SIG-M5 treated with dmso at 0.1 percent for 504 hours (cell line): ENCODE data around the gene PPP4C.
"Not testable (repeated sequence)": the region's sequence is repeated elsewhere in the genome, so short reads cannot be mapped to it uniquely, and the experiment has no call there.

Experiments used
- DNase-seq: peaks from one replicate; lab custom pipeline; 2025; ENCODE audit not compliant: unreplicated experiment; lab: John Stamatoyannopoulos, UW

Gene PPP4C

DNA sequence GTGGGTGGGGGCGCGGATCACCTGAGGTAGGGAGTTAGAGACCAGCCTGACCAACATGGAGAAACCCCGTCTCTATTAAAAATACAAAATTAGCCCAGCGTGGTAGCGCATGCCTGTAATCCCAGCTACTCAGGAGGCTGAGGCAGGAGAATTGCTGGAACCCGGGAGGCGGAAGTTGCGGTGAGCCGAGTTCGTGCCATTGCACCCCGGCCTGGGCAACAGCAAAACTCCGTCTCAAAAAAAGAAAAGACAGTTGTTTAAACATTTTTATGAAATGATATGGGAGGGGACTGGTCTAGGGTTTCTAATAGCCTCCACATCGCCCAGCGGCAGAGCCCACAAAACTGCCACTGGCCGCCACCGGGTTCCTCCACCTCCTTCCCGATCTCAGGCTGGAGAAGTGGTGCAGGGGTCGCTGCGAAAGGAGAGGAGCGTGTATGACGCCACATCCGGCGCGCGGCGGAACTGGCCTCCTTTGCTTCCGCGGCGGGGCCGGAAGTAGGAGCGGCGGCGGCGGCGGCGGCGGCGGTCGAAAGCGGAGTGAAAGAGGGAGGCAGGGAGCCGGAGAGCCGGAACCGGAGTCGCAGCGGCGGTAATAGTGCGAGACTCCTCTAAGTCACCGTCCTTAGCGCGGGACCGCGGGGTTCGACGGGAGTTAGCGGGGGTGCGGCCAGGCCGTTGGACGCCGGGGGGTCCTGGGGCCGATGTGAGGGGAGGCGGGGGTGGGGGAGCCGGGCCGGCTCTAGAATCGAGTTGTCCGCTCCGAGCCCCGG lies at the start of gene PPP4C:
PPP4C (plus strand) TSS at position 492 of the 773 bp plus-strand sequence. CDS start 384 bp downstream, outside the sequence.
- DNase-seq: peak; percentile 85

DNA sequence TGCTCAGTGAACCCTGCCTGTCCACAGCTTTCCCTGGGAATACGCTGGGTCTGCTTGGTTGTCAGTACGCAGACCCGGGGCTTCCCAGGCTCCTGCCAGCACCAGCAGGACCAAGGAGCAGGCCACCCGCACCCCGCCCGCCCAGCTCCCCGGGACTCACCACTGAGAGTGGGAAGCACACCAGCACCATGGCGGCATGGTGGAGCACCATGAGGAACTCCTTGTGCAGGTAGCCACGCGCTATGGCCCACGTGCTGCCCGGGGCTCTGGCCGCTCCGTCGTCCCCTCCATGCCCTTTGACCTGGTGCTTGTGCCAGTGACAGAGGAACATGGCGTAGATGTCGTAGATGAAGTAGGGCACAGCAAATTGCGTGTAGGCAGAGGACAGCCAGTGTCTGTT lies 49.3 kb upstream of the PPP4C start:
- no peak for DNase-seq

GRCh38 chr16:30027588-30028437 lies 48.0 kb upstream of the PPP4C start:
- no peak for DNase-seq

DNA sequence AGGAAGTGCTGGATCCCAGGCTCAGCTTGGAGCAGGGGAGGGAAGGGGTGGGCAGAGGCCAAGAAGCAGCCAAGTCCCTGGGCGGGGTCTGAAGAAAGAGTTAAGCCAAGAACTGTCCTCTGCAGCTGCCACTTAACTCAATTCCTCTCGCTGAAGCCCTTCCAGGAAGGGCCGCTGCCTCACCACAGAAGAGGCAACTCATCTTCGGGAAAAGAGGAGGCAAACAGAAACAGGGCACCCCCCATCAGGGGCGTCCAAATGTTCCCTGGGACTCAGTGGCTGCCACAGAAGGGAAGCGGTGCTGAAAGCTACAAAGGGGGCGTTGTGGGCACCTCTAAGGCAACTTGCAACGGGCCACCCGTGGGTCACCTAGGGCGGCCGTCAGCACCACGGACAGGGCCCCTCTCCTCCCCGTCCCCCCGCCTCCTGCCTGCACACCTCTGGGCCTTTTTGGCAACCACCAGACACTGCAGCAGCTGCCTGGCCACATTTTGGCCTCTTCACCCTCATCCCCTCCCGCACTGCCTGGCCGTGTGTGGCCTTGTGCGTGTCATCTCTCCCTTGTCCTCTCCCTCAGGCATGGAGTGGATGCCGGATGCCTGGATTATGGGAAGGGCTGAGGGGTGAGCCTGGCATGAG lies 47.2 kb upstream of the PPP4C start:
- no peak for DNase-seq

GRCh38 chr16:30030011-30030685 lies 45.6 kb upstream of the PPP4C start:
- DNase-seq: no peak

GRCh38 chr16:30030841-30031413 lies 44.9 kb upstream of the PPP4C start, which contains the start of gene TLCD3B:
Gene TLCD3B (minus strand): TSS chr16:30031271. CDS start chr16:30030527, 744 bp downstream.
- DNase-seq: no peak

GRCh38 chr16:30031477-30031918 lies 44.3 kb upstream of the PPP4C start:
- no peak for DNase-seq

DNA sequence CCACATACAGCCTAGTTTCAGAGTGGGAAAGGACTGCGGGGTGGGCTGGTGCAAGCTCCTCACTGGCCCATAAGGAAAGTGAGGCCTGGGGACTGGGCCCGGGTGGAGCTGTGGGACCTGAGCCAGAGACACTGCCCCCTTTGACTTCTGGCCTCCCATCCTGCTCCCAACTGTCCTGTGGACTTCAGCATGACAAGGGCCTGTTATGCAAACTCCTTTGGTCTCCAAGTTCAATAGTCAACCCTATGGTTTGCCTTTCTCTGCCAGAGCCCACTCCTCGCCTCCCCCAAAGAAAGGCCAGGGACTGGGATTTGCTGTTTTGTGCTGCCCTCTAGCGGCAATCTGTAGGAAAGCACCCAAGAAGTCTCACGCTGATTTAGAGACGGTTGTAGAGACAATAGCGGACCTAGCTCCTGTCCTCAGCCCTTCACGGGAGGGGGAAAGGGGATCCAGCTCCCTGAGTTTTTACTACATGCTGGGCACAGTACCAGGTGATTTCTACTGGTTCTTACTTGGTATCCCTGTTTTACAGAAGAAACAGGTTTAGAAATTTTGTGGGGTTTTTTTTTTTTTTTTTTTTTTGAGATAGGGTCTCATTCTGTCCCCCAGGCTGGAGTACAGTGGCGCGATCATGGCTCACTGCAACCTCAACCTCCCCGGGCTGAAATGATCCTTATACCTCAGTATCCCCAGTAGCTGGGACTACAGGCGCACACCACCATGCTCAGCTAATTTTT lies 43.5 kb upstream of the PPP4C start:
- peak; percentile 75 for DNase-seq

- no peak for DNase-seq
These were observed 42.5 kb upstream of the PPP4C start for GRCh38 chr16:30033270-30033669.

- peak; percentile 29 for DNase-seq
These were observed 35.6 kb upstream of the PPP4C start for GRCh38 chr16:30040221-30040620.

DNA sequence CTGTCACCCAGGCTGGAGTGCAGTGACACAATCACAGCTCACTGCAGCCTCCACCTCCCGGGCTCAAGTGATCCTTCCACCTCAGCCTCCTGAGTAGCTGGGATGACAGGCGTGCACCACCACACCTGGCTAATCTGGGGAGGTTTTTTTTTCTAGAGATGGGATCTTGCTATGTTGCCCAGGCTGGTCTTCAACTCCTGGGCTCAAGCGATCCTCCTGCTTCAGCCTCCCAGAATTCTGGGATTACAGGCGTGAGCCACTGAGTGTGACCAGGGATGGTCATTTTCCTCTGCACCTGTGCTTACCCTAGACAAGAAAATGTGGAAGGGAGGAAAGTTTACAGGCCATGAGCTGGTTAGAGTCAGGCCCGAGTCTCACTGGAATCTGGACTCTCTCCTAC lies 35.1 kb upstream of the PPP4C start:
- not testable (repeated sequence) for DNase-seq

DNA sequence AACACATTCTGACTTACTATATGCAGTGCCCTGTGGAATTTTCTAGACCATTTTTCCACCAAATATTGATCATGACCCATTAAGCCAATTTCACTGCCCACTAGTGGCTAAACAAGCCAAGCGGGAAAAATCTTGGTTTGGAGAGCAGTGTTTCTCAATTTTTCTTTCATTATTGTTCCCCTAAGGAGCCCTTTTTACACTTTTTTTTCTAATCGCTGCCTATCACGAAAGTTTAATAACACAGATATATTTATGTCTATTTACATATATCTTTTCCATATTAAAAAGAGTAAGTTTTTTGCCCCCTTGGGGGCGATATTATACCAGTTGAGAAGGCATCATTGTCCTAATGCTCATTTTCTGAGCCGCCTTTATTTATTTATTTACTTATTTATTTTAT lies 34.0 kb upstream of the PPP4C start:
- DNase-seq: no peak

- no peak for DNase-seq
These were observed 29.6 kb upstream of the PPP4C start for GRCh38 chr16:30046178-30046577.

GRCh38 chr16:30046588-30046987 lies 29.2 kb upstream of the PPP4C start:
- no peak for DNase-seq

DNA sequence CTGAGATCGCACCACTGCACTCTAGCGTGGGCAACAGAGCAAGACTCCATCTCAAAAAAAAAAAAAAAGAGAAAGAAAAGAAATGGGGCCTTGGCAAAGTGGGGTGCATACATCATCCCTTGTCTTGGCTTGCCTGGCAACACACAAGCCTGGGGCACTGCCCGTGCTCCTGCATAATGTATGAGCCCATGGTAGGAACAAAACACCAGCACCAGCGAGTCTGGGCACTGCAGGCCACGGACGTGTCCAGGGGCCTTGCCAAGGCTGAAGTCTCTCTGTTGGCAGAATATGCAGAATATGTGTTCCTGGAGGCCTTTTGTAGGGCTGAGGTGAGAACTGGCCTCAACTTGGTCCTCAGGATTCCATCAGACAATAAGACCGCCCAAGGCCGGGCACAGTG lies 25.9 kb upstream of the PPP4C start:
- DNase-seq: no peak

DNA sequence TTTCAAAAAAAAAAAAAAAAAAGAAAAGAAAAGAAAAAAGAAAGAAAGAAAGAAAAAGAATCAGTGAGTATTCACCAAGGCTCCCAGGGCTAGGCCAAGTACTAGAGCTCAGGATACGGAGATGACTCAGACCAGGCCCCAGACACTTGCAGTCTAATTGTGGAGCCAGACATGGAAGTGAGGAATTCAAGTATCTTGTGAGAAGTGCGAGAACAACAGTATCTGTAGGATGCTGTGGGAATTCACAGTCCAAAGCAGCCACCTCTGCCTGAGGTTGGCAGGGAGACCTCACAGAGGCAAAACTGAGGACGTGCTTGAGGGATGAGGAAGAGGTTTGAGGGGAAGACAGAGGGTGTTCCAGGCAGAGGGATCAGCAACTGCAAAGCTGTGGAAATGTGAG lies 24.3 kb upstream of the PPP4C start:
- no peak for DNase-seq

- peak; percentile 91 for DNase-seq
These were observed 23.0 kb upstream of the PPP4C start for GRCh38 chr16:30052671-30053372.

DNA sequence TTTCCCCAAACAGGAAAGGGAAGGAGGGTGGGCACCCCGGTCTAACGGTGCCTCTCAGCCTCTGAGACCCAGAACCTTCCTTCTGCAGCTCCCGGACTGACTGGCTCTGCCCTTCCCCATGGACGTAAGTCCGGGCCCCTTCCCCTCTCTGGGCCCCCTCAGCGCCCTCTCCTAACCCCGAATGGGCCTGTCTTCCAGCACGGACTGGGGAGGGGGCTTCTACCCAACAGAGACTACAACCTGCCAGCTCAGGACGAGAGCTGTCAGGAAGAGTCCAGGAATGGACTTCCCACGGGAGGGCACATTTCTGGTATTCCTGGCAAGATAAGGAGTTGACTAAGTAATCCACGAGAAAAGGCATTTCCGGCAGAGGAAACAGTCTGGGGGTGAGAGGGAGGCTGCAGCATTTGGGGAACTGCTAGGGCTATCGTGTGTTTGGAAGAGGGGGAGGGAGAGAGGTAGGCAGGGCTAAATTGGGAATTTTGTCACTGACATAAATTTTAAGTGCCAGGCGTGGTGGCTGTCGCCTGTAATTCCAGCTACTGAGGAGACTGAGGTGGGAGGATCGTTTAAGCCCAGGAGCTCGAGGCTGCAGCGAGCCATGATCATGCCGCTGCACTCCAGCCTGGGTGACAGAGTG lies 22.3 kb upstream of the PPP4C start:
- DNase-seq: no peak

- DNase-seq: no peak
These were observed 21.3 kb upstream of the PPP4C start for GRCh38 chr16:30054451-30054850.
